Fibroblast of gingiva (primary cell): ENCODE data around the gene L3MBTL4.

Experiments used
- DNase-seq: peaks from one replicate; pipeline ENCODE4 v3.0.0-alpha.2; 2011; ENCODE audit warnings: low read depth

L3MBTL4 gene

DNA sequence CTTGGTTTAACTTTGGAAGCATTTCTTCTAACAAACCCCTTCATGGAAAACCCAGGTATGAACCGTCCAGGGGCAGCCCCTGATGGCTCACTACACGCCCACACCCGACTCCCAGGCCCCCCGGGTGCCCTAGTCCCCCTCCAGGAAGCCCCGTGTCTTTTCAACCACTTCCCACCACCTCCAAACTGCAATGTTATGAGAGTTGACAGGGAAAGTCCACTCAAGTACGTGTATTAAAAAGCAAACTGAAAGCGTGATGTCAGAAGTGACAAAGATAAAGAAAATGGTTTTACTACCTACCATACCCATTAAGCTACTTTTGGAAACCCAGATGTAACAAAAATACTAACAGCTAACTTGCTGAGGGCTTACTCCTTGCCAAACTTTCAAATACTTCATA, 51.5 kb downstream of the L3MBTL4 start:
- DNase-seq: no peak

DNA sequence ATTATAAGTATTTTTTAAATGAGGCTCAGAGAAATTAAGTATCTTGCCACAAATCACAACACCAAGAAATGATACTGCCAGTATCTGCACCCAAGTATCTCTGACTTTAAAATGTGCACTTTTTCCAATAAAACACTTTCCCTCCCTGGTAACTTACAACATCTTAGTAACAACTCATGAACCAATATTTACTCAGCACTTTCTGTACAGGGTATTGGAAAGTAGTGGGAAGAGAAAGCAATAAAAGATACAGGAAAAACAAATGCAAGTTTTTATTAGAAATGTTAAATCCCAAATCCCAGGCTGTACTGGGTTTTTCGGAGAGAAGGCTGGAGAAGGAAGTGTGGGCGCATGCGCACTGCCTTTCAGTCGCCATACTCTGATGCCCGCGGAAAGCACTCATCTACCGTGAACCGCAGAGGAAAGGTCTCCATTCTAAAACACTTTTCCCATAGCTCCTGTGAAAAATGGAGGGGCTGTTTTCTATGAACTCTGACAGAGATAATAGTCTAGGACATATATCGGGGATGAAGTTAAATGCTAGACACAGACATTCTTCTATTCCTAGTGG, 52.1 kb downstream of the L3MBTL4 start:
- DNase-seq: no peak

DNA sequence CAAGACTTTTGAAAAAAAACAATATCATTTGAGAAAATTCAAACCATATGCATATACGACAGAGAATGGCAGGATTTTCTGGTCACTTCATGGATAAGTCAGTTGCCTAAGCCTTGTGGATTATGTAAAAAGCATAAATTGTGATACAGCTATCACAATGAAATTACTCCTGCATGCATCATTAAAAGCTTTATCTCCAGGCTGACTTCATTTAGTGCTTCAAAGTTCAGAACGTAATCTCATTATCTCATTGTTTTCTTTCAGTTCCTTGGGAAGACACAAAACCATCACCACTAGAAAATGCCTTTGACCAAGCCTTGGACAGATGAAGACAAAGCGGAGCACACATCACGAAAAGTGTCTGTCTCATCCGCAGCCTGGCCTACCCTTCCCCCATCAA, 57.0 kb downstream of the L3MBTL4 start:
- no peak for DNase-seq

DNA sequence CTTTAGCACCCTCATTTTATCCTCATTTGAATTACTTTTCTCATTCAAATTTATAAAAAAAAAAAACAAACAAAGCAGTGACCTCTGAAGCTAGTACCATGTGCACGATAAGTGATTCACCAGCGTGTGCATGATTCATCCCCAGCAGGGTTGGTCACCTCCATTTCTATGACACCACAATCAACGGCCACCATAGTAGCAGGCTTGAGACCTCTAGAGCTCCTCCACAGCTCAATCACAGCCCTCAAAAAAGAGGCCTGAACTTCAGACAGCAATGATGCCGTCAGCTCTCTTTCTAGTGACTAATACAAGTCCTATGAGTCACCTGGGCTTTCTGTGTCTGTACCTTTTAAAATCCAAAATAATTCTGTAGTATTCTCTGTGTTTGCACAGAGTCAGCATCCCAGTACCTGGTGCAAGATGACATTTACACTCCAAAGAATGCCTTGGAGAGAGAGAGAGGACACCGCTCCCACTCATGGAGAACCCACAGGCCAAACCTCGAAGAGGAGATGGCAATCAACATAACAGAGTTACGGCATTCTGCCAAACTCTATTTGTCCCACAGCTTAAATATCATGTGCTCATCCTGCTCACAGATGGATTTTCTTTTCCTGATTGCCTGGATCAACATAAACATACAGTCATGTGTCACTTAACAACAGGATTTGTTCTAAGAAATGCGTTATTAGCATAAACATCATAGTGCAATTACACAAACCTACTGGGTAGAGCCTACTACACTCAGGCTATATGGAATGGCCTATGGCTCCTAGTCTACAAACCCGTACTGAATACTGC, 58.7 kb downstream of the L3MBTL4 start:
- DNase-seq: no peak

DNA sequence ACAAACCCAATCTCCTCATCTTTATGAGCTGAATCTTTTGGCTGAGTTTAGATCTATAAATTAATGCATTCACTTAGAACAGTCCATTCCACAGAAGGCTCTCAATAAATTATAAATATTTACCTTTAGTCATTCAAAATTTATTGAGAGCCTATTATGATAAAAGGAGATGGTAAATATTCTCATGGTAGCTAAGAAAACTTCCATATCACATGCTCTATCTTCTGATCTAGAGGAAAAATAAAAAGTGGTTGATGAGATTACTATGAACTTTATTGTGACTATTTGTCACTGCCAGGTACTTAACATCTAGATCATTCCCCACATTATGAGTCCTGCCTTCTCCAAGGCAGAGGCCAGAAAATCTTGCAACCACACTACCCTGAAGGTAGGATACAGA, 62.4 kb downstream of the L3MBTL4 start:
- no peak for DNase-seq

DNA sequence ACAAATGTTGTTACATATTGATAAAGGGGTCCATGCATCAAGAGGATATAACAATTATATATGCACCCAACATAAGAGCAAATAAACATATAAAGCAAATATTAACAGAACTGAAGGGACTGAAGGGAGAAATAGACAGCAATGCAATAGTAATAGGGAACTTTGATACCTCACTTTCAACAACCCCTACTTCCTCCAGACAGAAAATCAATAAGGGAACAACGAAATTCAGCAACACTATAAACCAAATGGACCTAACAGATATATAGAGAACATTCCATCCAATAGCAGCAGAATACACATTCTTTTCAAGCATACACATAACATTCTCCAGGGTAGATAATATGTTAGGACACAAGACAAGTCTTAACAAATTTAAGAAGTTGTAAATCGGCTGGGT, 71.7 kb downstream of the L3MBTL4 start:
- DNase-seq: no peak

DNA sequence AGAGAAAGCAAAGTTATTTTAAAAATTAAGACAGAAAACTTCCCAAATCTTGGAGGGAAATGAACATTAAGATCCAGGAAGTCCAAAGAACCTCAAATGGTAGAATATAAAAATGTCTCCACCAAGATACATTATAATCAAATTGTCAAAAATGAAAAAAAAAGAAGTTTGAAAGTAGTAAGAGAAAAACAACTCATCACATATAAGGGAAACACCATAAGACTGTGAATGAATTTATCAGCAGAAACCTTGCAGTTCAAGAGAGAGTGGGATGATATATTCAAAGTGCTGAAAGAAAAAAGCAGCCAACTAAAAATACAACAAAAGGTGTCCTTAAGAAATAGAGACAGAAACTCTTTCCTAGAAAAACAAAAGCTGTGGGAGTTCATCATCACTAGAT, 73.0 kb downstream of the L3MBTL4 start:
- DNase-seq: no peak

DNA sequence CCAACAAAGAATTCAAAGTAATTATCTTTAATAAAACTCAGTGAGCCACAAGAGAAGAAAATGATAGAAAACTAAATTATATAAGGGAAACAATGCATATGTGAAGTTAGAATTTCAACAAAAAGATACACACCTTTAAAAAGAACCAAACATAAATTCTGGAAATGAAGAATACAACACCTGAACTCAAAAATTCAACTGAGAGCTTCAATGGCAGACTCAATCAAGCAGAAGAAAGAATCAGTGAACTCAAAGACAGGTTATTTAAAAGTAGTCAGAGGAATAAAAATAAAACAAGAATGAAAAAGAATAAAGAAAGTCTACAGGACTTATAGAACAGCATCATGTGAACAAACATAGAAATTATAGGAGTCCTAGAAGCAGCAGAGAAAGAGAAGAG, 73.4 kb downstream of the L3MBTL4 start:
- DNase-seq: no peak

DNA sequence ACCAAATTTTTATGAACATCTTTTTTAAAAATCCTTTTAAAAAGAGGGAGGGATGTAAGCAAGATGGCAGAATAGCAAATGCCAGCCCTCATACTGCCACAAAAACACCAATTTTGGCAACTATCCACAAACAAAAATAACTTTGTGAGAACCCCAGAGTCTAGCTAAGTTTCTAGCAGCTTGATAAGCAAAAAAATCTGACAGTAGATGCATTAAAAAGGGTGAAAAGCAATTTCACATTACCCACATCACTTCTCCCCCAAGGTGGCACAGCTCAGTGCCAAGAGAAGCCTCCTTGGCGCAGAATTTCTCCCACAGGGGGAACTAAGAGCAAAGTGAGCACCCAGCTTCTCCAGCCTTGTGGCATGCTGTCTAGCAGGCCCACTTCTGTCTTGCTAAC, 74.6 kb downstream of the L3MBTL4 start:
- no peak for DNase-seq

DNA sequence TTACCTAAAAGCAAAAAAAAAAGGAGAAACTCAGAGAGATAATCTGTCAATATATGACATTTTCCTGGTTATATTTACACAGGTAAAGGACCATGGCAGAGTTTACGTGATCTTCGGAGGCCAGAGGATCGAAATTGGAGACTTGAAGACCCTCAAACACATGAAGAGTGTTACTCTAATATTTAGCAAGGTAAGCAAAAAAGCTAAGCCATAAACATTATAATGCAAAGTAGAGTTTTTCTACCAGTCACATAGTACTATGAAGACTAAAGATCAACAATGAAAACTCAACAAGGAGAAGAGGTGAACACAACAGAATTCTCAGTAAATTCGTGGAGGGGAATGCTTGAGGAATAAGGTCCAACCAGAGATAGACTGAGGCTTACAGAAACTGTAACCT, 78.5 kb downstream of the L3MBTL4 start:
- DNase-seq: no peak

DNA sequence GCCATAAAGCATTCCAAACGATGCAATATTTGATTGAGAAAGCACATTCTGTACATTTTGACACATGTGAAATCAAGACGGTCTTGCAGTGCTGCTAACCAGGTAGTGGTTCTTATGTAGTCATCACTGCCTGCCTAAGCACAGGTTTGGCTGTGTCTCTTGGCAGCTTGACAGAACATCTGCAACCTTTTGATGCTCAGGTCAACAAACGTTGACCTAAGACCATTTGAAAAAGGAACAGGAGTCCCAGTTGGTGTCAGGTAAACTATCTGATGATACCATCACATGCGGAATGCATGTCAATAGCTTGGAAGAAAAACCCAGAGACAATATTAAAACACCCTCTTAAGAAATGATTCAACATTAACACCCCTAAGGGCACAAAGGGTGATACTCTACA, 80.7 kb downstream of the L3MBTL4 start:
- DNase-seq: no peak

DNA sequence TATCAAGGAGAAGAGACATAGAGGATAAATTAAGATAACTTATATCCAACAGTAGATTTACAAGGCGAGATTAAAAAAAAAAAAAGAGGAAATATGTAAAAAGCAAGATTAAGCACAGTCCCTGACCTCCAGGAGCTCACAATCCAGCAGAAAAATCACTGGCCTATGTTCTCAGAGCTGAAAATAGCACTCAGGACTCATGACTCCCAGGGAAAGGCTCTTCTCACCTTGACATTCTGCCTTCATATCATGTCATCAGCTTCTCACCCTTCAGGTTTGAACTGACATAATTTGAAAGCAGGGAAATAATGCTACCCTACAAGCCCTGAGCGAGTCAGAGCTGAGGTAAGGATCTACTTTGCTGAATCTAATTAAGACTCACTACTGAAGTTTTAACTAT, 82.8 kb downstream of the L3MBTL4 start:
- DNase-seq: no peak

DNA sequence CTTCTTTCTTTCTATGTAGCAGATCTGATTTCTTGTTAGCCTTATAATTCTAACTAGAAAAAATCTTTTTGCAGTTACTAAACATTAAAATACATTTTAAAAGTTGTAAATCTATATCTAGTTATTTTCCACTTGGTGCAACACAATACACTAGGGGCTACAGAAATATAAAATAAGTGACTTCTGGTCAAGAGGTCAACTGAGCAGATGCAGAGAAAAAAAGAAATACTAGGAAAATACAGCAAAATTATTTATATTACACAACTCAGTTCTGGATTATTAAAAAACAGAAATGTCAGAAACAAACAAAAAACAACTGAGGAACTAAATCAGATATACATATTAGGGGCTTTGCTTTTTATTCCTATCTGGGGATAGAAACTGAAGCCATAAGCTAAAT, 83.9 kb downstream of the L3MBTL4 start:
- no peak for DNase-seq

DNA sequence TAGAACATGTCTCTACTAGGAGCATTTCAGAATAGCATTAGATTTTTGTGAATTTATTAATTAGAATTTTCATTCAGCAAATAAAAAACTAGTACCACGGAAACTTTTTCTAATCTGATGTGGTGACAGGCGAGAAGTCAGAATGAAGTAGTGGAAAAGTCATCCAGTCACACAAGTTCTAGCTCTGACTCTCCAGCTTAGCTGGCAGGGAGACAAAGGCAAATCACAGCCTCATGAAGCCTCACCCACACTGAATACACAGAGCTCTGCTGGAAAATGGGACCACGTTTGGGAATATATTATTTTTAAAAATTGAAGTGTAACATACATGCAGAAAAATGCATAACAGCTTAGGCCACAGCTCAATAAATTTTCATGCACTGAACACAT, 86.1 kb downstream of the L3MBTL4 start:
- DNase-seq: no peak

DNA sequence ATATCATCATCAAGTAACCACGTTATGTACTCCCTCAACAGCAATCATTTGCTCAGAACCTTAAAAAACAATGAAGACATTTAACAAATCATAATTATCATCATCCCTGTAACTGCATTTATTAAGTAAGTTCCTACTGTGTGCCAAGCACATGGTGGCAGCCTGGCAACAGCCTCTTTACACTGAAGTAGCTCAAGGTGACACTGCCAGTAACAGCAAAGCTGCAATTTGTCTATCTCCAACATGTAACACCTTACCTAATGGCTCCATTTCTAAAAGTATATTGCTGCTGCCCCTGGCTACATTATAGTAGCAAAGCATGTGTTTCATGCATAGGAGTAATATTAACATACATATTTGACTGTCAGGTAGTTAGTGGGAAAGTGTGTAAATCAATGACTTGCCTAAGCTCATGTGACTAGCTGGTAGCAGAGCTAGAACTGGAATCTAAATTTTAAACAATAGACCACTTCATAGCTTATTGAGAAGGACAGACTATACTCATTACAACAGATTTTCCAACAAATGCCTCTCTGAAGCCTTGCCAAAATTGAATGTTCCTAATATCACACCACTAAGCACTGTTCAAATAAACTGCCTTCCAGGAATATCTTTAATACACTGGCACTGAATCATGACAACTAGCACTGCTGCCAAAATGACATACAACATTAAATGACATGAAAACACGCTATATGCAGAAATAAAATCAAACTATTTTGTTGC, 86.7 kb downstream of the L3MBTL4 start:
- DNase-seq: no peak

DNA sequence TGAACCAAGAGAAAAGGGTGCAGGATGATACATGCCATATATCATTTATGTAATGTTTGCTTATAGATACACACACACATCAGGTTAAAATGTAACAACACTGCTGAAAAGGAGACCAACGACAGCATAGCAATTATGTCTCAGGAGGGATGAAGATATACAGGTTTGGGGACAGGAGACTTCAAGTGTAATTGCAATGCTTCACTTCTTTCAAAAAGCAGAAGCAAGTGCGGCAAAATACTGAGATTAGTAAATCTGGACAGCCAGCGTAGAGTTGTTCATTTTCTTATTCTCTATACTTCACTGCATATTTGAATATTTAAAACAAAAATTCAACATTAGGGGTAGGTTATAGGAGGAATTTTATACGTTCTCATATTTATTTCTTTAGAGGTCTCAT, 87.2 kb downstream of the L3MBTL4 start:
- DNase-seq: no peak

DNA sequence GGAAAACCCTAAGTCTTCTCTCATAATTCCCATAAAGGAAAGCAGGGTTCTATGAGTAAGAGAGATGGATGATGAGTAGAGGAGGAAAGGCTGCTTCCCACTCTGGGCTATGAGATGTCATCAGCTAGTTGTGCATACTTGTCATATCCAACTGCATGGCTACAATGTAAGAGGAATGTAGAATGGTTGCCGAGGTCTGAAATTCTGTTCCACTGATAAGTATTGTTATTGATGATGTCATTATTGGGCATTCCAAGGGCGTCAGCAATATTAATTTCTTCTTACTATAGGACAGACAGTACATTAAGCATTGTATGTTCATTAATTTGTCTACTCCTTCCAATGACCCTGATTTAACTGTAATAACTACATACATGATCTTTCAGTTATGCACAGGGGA, 88.1 kb downstream of the L3MBTL4 start:
- no peak for DNase-seq

DNA sequence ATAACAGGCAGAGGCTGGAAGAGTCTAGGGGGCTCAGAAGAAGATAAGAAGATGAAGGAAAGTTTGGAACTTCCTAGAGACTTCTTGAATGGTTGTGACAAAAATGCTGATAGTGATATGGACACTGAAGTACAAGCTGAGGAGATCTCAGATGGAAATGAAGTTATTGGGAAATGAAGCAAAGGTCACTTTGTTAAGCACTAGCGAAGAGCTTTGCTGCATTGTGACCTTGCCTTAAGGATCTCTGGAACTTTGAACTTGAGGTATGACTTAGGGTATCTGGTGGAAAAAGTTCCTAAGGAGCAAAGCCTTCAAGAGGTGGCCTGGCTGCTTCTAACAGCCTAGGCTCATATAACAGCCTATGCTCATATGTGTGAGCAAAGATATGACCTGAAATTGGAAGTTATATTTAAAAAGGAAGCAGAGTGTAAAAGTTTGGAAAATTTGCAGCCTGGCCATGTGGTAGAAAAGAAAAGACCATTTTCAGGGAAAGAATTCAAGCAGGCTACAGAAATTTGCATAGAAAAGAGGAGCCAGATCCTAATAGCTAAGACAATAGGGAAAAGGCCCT, 91.3 kb downstream of the L3MBTL4 start:
- no peak for DNase-seq

DNA sequence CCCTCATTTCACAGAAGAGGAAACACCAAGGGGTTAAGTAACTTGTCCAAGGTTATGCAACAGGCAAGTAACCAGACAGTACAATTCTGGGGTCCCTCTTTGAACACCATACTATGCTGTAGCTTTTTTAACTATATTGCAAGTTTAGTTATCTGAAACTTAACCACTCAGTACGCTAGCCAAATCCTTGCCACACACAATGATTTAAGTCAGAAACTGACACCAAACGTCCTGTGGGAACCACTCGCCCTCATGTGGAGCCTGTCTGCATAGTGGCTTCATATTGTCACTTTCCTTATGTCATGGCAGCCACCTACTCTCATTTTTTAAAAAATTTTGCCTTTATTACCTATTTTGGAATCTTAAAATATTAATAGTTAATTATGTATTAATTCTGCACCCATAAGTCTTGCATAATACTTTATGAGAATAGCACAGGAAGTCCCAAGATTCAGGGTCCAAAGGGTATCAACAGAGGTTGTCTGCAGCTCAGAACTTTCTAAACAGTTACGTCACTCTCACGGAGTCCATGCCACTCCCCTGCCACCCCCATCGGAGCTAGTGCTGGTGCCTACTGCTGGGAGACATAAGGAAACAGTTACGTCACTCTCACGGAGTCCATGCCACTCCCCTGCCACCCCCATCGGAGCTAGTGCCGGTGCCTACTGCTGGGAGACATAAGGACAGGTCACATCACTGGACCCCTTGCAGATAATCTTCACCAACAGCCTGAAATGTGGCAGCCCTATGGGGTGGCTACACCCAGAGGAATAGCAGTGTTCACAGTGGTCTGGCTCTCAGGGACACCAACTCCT, 99.0 kb downstream of the L3MBTL4 start:
- DNase-seq: no peak

DNA sequence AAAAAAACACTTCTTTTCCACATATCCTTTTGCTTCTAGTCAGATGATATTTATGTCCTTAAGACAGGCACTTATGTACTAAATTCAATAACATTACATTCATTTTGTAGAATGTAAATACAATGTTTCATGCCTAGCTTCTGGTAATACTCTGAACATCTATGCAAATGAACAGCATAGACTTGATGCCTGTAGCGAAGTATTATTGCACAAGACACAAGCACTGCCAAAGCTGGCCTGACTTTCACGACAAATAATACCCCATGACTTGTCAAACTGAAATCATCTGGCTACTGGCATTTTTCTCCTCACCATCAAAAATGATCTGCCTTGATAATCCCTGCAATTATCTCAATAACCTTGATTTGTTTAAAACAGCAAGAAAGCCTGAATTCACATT, 101.3 kb downstream of the L3MBTL4 start:
- no peak for DNase-seq

DNA sequence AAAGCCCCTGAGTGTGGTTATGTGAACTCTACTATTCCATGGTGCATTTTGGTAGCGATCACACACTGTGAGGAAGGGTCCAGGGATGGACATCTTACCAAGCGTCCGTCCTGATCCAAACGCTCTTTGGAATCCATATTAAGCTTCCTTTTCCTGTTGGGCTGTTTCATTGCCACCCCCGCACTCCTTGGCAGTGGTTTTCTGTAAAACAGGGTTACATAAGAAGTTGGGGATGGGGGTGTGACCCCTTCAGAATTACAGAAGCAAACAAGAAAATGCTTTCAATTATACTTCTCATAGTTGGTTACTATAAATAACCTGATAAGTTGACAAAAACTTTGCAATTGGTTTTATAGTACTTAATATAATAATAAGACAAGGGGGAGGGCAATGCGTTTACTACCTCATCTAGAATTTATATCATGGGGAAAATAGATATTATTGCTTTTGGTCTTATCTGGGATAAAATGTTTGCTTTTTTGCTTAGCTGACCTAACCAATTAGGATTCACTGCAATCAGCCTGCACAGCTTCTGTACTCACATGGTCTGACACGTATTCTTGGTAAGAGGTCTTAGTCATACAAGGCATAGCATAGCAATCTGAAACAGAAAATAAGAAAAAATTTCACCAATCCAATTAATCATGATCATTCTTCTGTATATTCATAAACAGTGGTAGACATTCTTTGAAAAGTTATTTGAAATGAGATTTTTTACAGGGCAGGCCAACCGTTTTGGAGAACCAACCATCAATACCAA, 103.1 kb downstream of the L3MBTL4 start:
- no peak for DNase-seq

DNA sequence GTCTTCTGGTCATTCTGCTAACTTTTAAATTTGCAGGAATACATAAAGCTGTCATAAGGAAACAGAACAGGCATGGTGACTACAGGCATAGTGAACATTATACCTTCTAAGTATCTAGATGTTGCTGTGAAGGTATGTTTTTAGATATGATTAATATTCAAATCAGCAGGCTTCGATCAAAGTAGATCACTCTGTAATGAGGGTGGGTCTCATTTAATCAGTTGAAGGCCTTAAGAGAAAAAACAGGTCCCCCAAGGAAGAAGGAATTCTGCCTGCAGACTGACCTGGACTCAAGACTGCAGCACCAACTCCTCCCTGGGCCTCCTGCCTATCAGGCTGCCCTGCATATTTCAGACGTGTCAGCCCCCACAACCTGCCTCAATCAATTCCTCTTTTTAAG, 104.0 kb downstream of the L3MBTL4 start:
- DNase-seq: no peak
